ENCODE results near the gene NOTCH4.

NOTCH4 gene

DNA sequence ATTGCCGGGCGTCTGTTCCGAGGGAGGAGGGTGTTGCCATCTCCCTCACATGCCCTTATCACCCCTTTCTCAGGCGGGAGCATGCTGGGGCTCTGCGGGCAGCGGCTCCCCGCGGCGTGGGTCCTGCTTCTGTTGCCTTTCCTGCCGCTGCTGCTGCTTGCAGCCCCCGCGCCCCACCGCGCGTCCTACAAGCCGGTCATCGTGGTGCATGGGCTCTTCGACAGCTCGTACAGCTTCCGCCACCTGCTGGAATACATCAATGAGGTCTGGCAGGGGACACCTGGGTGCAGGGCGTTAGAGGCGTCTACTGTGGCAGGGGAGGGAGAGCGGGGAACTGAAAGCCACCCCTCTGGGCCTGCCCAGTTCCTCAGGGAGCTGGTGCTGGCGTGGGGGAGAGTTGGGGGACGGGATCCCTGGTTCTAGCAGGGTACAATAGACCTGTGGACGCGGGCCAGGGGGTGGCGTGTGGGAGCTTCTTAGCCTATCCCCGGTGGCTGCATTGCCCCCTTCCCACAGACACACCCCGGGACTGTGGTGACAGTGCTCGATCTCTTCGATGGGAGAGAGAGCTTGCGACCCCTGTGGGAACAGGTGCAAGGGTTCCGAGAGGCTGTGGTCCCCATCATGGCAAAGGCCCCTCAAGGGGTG, 69.2 kb downstream of the NOTCH4 start (continued):
- TF ChIP-seq, protein P1, sequence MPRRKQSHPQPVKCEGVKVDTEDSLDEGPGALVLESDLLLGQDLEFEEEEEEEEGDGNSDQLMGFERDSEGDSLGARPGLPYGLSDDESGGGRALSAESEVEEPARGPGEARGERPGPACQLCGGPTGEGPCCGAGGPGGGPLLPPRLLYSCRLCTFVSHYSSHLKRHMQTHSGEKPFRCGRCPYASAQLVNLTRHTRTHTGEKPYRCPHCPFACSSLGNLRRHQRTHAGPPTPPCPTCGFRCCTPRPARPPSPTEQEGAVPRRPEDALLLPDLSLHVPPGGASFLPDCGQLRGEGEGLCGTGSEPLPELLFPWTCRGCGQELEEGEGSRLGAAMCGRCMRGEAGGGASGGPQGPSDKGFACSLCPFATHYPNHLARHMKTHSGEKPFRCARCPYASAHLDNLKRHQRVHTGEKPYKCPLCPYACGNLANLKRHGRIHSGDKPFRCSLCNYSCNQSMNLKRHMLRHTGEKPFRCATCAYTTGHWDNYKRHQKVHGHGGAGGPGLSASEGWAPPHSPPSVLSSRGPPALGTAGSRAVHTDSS (tag by site-specific recombination; IDR thresholded peaks at IDR 0.05): no peak
- TF ChIP-seq, protein P2, sequence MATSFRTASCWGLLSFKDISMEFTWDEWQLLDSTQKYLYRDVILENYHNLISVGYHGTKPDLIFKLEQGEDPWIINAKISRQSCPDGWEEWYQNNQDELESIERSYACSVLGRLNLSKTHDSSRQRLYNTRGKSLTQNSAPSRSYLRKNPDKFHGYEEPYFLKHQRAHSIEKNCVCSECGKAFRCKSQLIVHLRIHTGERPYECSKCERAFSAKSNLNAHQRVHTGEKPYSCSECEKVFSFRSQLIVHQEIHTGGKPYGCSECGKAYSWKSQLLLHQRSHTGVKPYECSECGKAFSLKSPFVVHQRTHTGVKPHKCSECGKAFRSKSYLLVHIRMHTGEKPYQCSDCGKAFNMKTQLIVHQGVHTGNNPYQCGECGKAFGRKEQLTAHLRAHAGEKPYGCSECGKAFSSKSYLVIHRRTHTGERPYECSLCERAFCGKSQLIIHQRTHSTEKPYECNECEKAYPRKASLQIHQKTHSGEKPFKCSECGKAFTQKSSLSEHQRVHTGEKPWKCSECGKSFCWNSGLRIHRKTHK (tag by site-specific recombination; IDR thresholded peaks at IDR 0.05): no peak
- TF ChIP-seq YY2 (tag by site-specific recombination; IDR thresholded peaks at IDR 0.05): no peak
- peak; percentile 60 for TF ChIP-seq ZNF341 (tag by site-specific recombination; IDR thresholded peaks at IDR 0.05; ENCODE audit: low read depth)
- peak; percentile 56 for TF ChIP-seq ZNF654 (tag by site-specific recombination; IDR thresholded peaks at IDR 0.05; ENCODE audit: low read depth)
- 0 out of 2 replicates have a peak, but pooled peaks have one; percentile 3 for TF ChIP-seq EGR2 (tag by site-specific recombination; IDR thresholded peaks at IDR 0.05; ENCODE audit: low read depth)
- TF ChIP-seq, protein P3, sequence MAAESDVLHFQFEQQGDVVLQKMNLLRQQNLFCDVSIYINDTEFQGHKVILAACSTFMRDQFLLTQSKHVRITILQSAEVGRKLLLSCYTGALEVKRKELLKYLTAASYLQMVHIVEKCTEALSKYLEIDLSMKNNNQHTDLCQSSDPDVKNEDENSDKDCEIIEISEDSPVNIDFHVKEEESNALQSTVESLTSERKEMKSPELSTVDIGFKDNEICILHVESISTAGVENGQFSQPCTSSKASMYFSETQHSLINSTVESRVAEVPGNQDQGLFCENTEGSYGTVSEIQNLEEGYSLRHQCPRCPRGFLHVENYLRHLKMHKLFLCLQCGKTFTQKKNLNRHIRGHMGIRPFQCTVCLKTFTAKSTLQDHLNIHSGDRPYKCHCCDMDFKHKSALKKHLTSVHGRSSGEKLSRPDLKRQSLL (tag by site-specific recombination; IDR thresholded peaks at IDR 0.05): no peak
- peak; percentile 99 for TF ChIP-seq ZIC2 (tag by site-specific recombination; IDR thresholded peaks at IDR 0.05)
- TF ChIP-seq, protein P4, sequence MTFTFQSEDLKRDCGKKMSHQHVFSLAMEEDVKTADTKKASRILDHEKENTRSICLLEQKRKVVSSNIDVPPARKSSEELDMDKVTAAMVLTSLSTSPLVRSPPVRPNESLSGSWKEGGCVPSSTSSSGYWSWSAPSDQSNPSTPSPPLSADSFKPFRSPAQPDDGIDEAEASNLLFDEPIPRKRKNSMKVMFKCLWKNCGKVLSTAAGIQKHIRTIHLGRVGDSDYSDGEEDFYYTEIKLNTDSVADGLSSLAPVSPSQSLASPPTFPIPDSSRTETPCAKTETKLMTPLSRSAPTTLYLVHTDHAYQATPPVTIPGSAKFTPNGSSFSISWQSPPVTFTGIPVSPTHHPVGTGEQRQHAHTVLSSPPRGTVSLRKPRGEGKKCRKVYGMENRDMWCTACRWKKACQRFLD (tag by site-specific recombination; IDR thresholded peaks at IDR 0.05): no peak
- no peak for TF ChIP-seq SALL2 (tag by site-specific recombination; IDR thresholded peaks at IDR 0.05; ENCODE audit: borderline replicate concordance)
- TF ChIP-seq, protein P5, sequence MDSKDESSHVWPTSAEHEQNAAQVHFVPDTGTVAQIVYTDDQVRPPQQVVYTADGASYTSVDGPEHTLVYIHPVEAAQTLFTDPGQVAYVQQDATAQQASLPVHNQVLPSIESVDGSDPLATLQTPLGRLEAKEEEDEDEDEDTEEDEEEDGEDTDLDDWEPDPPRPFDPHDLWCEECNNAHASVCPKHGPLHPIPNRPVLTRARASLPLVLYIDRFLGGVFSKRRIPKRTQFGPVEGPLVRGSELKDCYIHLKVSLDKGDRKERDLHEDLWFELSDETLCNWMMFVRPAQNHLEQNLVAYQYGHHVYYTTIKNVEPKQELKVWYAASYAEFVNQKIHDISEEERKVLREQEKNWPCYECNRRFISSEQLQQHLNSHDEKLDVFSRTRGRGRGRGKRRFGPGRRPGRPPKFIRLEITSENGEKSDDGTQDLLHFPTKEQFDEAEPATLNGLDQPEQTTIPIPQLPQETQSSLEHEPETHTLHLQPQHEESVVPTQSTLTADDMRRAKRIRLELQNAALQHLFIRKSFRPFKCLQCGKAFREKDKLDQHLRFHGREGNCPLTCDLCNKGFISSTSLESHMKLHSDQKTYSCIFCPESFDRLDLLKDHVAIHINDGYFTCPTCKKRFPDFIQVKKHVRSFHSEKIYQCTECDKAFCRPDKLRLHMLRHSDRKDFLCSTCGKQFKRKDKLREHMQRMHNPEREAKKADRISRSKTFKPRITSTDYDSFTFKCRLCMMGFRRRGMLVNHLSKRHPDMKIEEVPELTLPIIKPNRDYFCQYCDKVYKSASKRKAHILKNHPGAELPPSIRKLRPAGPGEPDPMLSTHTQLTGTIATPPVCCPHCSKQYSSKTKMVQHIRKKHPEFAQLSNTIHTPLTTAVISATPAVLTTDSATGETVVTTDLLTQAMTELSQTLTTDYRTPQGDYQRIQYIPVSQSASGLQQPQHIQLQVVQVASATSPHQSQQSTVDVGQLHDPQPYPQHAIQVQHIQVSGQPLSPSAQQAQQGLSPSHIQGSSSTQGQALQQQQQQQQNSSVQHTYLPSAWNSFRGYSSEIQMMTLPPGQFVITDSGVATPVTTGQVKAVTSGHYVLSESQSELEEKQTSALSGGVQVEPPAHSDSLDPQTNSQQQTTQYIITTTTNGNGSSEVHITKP (tag by site-specific recombination; IDR thresholded peaks at IDR 0.05): peak; percentile 87
- TF ChIP-seq, protein P6, sequence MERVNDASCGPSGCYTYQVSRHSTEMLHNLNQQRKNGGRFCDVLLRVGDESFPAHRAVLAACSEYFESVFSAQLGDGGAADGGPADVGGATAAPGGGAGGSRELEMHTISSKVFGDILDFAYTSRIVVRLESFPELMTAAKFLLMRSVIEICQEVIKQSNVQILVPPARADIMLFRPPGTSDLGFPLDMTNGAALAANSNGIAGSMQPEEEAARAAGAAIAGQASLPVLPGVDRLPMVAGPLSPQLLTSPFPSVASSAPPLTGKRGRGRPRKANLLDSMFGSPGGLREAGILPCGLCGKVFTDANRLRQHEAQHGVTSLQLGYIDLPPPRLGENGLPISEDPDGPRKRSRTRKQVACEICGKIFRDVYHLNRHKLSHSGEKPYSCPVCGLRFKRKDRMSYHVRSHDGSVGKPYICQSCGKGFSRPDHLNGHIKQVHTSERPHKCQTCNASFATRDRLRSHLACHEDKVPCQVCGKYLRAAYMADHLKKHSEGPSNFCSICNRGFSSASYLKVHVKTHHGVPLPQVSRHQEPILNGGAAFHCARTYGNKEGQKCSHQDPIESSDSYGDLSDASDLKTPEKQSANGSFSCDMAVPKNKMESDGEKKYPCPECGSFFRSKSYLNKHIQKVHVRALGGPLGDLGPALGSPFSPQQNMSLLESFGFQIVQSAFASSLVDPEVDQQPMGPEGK (tag by site-specific recombination; IDR thresholded peaks at IDR 0.05): peak; percentile 81
- no peak for TF ChIP-seq ZNF529 (tag by site-specific recombination; IDR thresholded peaks at IDR 0.05; ENCODE audit: insufficient replicate concordance)
- no peak for TF ChIP-seq ZNF624 (tag by site-specific recombination; IDR thresholded peaks at IDR 0.05)
- no peak for TF ChIP-seq SP2 (tag by site-specific recombination; IDR thresholded peaks at IDR 0.05)
- TF ChIP-seq BCL11B (tag by site-specific recombination; IDR thresholded peaks at IDR 0.05; ENCODE audit: low read depth): no peak
- no peak for TF ChIP-seq ZNF23 (tag by site-specific recombination; IDR thresholded peaks at IDR 0.05; ENCODE audit: borderline replicate concordance)
- TF ChIP-seq, protein P7, sequence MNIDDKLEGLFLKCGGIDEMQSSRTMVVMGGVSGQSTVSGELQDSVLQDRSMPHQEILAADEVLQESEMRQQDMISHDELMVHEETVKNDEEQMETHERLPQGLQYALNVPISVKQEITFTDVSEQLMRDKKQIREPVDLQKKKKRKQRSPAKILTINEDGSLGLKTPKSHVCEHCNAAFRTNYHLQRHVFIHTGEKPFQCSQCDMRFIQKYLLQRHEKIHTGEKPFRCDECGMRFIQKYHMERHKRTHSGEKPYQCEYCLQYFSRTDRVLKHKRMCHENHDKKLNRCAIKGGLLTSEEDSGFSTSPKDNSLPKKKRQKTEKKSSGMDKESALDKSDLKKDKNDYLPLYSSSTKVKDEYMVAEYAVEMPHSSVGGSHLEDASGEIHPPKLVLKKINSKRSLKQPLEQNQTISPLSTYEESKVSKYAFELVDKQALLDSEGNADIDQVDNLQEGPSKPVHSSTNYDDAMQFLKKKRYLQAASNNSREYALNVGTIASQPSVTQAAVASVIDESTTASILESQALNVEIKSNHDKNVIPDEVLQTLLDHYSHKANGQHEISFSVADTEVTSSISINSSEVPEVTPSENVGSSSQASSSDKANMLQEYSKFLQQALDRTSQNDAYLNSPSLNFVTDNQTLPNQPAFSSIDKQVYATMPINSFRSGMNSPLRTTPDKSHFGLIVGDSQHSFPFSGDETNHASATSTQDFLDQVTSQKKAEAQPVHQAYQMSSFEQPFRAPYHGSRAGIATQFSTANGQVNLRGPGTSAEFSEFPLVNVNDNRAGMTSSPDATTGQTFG (tag by site-specific recombination; IDR thresholded peaks at IDR 0.05; ENCODE audit: borderline replicate concordance): no peak
- TF ChIP-seq ZFP3 (tag by site-specific recombination; IDR thresholded peaks at IDR 0.05; ENCODE audit: low read depth): no peak
- TF ChIP-seq, protein P8, sequence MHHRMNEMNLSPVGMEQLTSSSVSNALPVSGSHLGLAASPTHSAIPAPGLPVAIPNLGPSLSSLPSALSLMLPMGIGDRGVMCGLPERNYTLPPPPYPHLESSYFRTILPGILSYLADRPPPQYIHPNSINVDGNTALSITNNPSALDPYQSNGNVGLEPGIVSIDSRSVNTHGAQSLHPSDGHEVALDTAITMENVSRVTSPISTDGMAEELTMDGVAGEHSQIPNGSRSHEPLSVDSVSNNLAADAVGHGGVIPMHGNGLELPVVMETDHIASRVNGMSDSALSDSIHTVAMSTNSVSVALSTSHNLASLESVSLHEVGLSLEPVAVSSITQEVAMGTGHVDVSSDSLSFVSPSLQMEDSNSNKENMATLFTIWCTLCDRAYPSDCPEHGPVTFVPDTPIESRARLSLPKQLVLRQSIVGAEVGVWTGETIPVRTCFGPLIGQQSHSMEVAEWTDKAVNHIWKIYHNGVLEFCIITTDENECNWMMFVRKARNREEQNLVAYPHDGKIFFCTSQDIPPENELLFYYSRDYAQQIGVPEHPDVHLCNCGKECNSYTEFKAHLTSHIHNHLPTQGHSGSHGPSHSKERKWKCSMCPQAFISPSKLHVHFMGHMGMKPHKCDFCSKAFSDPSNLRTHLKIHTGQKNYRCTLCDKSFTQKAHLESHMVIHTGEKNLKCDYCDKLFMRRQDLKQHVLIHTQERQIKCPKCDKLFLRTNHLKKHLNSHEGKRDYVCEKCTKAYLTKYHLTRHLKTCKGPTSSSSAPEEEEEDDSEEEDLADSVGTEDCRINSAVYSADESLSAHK (tag by site-specific recombination; IDR thresholded peaks at IDR 0.05): no peak
- TF ChIP-seq GLIS1 (tag by site-specific recombination; IDR thresholded peaks at IDR 0.05): no peak; the same call in 1 of the 2 replicates
- no peak for TF ChIP-seq ZEB2 (tag by site-specific recombination; IDR thresholded peaks at IDR 0.05)
- TF ChIP-seq ZNF558 (tag by site-specific recombination; IDR thresholded peaks at IDR 0.05): no peak

Data from HEK293 (cell line).